HEK293 (cell line): ENCODE data around the gene KCTD19.

ENCODE experiments used
- CTCF ChIA-PET: fragments of 350-600 bp; formaldehyde crosslinking; extraction: SDS; loops from one replicate; lab custom pipeline; 2021; ENCODE audit warnings: antibody characterized with exemption; lab: Yijun Ruan, JAX
- POLR2A ChIA-PET: fragments of 300-600 bp; formaldehyde crosslinking; extraction: SDS; loops from one replicate; lab custom pipeline; 2020; ENCODE audit warnings: antibody characterized with exemption, inconsistent platforms; lab: Yijun Ruan, JAX
- H3K27ac ChIP-seq: fragments of 200-500 bp; sonication (Bioruptor generic); 2 replicates; pipeline ENCODE4 v1.5.1; 2014; ENCODE audit warnings: low read depth, low read length, control low read depth, inconsistent platforms; ENCODE audit errors: extremely low read depth
- H3K36me3 ChIP-seq, 2 experiments: fragments of 200-500 bp in 1 of 2; sonication (Bioruptor generic) in 1 of 2; 1 replicate in 1 of 2; 2 replicates in 1 of 2; pipeline ENCODE4 v1.5.1; 2014 to 2017; ENCODE audit warnings: inconsistent platforms in 2 of 2, low read length in 2 of 2; ENCODE audit not compliant: control insufficient read depth in 2 of 2, insufficient read depth in 1 of 2
- H3K4me1 ChIP-seq: fragments of 200-500 bp; sonication (Bioruptor generic); 2 replicates; pipeline ENCODE4 v1.5.1; 2014; ENCODE audit warnings: mild to moderate bottlenecking, low read length, inconsistent platforms; ENCODE audit not compliant: control insufficient read depth, insufficient read depth
- H3K4me3 ChIP-seq: 2 replicates; pipeline ENCODE4 v1.5.1; 2011; ENCODE audit warnings: low read depth, mild to moderate bottlenecking, control low read depth, low read length, moderate library complexity
- H3K9me3 ChIP-seq: fragments of 200-500 bp; sonication (Bioruptor generic); 2 replicates; pipeline ENCODE4 v1.5.1; 2014; ENCODE audit warnings: low read depth, low read length, inconsistent platforms; ENCODE audit not compliant: control insufficient read depth, insufficient read depth
- FEZF1 ChIP-seq: fragments of 450-650 bp; formaldehyde crosslinking; IDR thresholded peaks from 2 replicates; pipeline ENCODE4 v1.5.1; 2016; ENCODE audit warnings: missing biosample characterization, missing genetic modification characterization
- GFI1B ChIP-seq: fragments of 450-650 bp; formaldehyde crosslinking; IDR thresholded peaks from 2 replicates; pipeline ENCODE4 v1.5.1; 2016; ENCODE audit warnings: missing biosample characterization, missing genetic modification characterization
- GLIS1 ChIP-seq: fragments of 450-650 bp; formaldehyde crosslinking; IDR thresholded peaks from 2 replicates; pipeline ENCODE4 v1.5.1; 2016; ENCODE audit warnings: missing biosample characterization, missing genetic modification characterization
- IKZF3 ChIP-seq: fragments of 450-650 bp; IDR thresholded peaks from 2 replicates; pipeline ENCODE4 v1.5.0; 2018; ENCODE audit warnings: missing biosample characterization, mild to moderate bottlenecking, missing genetic modification characterization, moderate library complexity
- ZBTB48 ChIP-seq: fragments of 450-650 bp; formaldehyde crosslinking; IDR thresholded peaks from 2 replicates; pipeline ENCODE4 v1.5.1; 2016; ENCODE audit warnings: missing biosample characterization, missing genetic modification characterization
- ZFP3 ChIP-seq: fragments of 450-650 bp; formaldehyde crosslinking; IDR thresholded peaks from 2 replicates; pipeline ENCODE4 v1.5.1; 2016; ENCODE audit warnings: low read depth, missing biosample characterization, missing genetic modification characterization
- ZNF140 ChIP-seq: fragments of 450-650 bp; formaldehyde crosslinking; IDR thresholded peaks from 2 replicates; pipeline ENCODE4 v1.5.1; 2016; ENCODE audit warnings: missing biosample characterization, missing genetic modification characterization
- ZNF221 ChIP-seq: fragments of 450-650 bp; formaldehyde crosslinking; IDR thresholded peaks from 2 replicates; pipeline ENCODE4 v1.5.1; 2017; ENCODE audit warnings: missing biosample characterization, missing genetic modification characterization, borderline replicate concordance
- ZNF394 ChIP-seq: fragments of 450-650 bp; formaldehyde crosslinking; IDR thresholded peaks from 2 replicates; pipeline ENCODE4 v1.5.1; 2016; ENCODE audit warnings: missing biosample characterization, missing genetic modification characterization, mild to moderate bottlenecking, moderate library complexity, borderline replicate concordance
- ZNF791 ChIP-seq: fragments of 450-650 bp; formaldehyde crosslinking; IDR thresholded peaks from 2 replicates; pipeline ENCODE4 v1.5.1; 2016; ENCODE audit warnings: missing biosample characterization, missing genetic modification characterization
- TF ChIP-seq, protein P1 (sequence below): fragments of 450-650 bp; formaldehyde crosslinking; IDR thresholded peaks from 2 replicates; pipeline ENCODE4 v1.5.1; 2017; ENCODE audit warnings: missing biosample characterization, missing genetic modification characterization
- TF ChIP-seq, protein P2 (sequence below): fragments of 450-650 bp; formaldehyde crosslinking; IDR thresholded peaks from 2 replicates; pipeline ENCODE4 v1.5.1; 2016; ENCODE audit warnings: missing biosample characterization, missing genetic modification characterization
- TF ChIP-seq, protein P3 (sequence below): fragments of 450-650 bp; IDR thresholded peaks from 2 replicates; pipeline ENCODE4 v1.5.1; 2018; ENCODE audit warnings: missing biosample characterization, missing genetic modification characterization
- TF ChIP-seq, protein P4 (sequence below): fragments of 450-650 bp; formaldehyde crosslinking; IDR thresholded peaks from 2 replicates; pipeline ENCODE4 v1.5.1; 2017; ENCODE audit warnings: missing biosample characterization, missing genetic modification characterization
- TF ChIP-seq, protein P5 (sequence below): fragments of 450-650 bp; formaldehyde crosslinking; IDR thresholded peaks from 2 replicates; pipeline ENCODE4 v1.5.1; 2016; ENCODE audit warnings: missing biosample characterization, missing genetic modification characterization, low read depth
- TF ChIP-seq, protein P6 (sequence below): fragments of 450-650 bp; formaldehyde crosslinking; IDR thresholded peaks from 2 replicates; pipeline ENCODE4 v1.5.1; 2016; ENCODE audit warnings: missing biosample characterization, missing genetic modification characterization

Gene KCTD19

DNA sequence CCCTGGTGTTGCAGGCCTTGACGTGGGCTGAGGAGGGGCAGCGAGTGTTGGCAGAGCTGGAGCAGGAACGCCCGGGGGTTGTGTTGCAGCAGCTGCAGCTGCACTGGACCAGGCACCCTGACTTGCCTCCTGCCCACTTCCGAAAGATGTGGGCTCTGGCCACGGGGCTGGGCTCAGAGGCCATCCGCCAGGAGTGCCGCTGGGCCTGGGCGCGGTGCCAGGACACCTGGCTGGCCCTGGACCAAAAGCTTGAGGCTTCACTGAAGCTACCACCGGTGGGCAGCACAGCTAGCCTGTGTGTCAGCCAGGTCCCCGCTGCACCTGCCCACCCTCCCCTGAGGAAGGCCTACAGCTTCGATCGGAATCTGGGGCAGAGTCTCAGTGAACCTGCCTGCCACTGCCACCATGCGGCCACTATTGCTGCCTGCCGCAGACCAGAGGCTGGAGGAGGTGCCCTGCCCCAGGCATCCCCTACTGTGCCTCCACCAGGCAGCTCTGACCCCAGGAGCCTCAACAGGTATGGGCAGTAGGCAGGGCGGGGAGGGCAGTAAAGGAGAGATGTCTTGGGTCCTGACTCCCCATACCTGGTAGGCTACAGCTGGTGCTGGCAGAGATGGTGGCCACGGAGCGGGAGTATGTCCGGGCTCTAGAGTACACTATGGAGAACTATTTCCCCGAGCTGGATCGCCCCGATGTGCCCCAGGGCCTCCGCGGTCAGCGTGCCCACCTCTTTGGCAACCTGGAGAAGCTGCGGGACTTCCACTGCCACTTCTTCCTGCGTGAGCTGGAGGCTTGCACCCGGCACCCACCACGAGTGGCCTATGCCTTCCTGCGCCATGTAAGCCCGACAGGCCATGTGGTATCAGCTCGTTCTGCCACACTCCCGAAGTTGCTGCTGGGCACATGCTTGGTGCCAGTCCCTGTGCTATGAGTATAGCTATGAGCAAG, 41.6 kb downstream of the KCTD19 start (continued):
- TF ChIP-seq, protein P1, sequence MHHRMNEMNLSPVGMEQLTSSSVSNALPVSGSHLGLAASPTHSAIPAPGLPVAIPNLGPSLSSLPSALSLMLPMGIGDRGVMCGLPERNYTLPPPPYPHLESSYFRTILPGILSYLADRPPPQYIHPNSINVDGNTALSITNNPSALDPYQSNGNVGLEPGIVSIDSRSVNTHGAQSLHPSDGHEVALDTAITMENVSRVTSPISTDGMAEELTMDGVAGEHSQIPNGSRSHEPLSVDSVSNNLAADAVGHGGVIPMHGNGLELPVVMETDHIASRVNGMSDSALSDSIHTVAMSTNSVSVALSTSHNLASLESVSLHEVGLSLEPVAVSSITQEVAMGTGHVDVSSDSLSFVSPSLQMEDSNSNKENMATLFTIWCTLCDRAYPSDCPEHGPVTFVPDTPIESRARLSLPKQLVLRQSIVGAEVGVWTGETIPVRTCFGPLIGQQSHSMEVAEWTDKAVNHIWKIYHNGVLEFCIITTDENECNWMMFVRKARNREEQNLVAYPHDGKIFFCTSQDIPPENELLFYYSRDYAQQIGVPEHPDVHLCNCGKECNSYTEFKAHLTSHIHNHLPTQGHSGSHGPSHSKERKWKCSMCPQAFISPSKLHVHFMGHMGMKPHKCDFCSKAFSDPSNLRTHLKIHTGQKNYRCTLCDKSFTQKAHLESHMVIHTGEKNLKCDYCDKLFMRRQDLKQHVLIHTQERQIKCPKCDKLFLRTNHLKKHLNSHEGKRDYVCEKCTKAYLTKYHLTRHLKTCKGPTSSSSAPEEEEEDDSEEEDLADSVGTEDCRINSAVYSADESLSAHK (tag by site-specific recombination) = no peak
- TF ChIP-seq ZBTB48 (tag by site-specific recombination) = no peak
- TF ChIP-seq ZNF221 (tag by site-specific recombination) = no peak
- TF ChIP-seq, protein P2, sequence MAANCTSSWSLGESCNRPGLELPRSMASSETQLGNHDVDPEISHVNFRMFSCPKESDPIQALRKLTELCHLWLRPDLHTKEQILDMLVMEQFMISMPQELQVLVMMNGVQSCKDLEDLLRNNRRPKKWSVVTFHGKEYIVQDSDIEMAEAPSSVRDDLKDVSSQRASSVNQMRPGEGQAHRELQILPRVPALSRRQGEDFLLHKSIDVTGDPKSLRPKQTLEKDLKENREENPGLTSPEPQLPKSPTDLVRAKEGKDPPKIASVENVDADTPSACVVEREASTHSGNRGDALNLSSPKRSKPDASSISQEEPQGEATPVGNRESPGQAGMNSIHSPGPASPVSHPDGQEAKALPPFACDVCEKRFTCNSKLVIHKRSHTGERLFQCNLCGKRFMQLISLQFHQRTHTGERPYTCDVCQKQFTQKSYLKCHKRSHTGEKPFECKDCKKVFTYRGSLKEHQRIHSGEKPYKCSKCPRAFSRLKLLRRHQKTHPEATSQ (tag by site-specific recombination) = no peak
- TF ChIP-seq IKZF3 = no peak
- TF ChIP-seq, all 188 proteins: peak for 2

DNA sequence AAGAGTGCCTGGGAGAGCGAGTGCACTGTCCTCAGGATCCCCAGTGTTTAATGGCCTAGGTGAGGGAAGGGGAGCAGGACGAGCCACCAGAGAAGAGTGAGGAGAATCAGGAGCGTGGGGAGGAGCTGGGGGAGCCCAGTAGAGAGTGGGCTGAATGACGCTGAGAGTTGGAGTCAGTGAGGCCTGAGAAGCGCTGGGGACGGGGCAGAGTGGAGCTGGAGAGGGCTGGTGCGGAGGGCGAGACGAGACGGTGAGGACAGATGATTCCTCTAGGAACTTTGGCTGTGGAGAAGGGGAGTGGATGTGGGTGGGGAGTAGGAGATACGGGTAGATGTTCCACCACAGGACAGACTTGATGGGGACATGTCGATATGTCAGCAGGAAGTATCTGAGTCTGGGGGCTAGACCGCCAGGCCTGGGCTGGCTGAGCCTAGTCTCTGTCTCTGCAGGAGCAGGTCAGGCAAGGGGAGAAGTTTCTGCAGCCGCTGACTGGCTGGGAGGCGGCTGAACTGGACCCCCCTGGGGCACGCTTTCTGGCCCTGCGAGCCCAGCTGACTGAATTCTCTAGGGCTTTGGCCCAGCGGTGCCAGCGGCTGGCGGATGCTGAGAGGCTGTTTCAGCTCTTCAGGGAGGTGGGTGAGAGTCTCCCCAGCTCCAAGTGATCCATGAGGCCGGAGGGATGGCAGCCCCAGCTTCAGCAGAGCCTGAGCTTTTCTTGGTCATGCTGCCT, 42.5 kb downstream of the KCTD19 start:
- POLR2A ChIA-PET = interaction anchor here (0.5 kb wide), 2 partner anchors 36 to 138 kb away, joined by 3 to 5 read pairs; no protein-coding TSS in a partner anchor
- CTCF ChIA-PET = interaction anchor here (0.6 to 3.8 kb wide), 19 partner anchors 9 to 1651 kb away, joined by 3 to 26 read pairs (median 4); partner anchors contain the start of genes KCTD19, LRRC36 and SLC9A5
- H3K4me1 ChIP-seq = no peaks in the 10 kb centered on the region
- no peak overlapping the region for H3K27ac ChIP-seq
- peaks cover 0 to 44% of the 10 kb centered on the region in 2 experiments; a peak in 1 of 3 replicates for H3K36me3 ChIP-seq
- H3K4me3 ChIP-seq = no peak overlapping the region
- TF ChIP-seq FEZF1 (tag by site-specific recombination) = no peak
- TF ChIP-seq ZNF394 (tag by site-specific recombination) = peak; percentile 44; the same call in 1 of the 2 replicates
- TF ChIP-seq GLIS1 (tag by site-specific recombination) = peak; percentile 66
- TF ChIP-seq, protein P3, sequence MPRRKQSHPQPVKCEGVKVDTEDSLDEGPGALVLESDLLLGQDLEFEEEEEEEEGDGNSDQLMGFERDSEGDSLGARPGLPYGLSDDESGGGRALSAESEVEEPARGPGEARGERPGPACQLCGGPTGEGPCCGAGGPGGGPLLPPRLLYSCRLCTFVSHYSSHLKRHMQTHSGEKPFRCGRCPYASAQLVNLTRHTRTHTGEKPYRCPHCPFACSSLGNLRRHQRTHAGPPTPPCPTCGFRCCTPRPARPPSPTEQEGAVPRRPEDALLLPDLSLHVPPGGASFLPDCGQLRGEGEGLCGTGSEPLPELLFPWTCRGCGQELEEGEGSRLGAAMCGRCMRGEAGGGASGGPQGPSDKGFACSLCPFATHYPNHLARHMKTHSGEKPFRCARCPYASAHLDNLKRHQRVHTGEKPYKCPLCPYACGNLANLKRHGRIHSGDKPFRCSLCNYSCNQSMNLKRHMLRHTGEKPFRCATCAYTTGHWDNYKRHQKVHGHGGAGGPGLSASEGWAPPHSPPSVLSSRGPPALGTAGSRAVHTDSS = no peak
- H3K9me3 ChIP-seq = no peaks in the 10 kb centered on the region

DNA sequence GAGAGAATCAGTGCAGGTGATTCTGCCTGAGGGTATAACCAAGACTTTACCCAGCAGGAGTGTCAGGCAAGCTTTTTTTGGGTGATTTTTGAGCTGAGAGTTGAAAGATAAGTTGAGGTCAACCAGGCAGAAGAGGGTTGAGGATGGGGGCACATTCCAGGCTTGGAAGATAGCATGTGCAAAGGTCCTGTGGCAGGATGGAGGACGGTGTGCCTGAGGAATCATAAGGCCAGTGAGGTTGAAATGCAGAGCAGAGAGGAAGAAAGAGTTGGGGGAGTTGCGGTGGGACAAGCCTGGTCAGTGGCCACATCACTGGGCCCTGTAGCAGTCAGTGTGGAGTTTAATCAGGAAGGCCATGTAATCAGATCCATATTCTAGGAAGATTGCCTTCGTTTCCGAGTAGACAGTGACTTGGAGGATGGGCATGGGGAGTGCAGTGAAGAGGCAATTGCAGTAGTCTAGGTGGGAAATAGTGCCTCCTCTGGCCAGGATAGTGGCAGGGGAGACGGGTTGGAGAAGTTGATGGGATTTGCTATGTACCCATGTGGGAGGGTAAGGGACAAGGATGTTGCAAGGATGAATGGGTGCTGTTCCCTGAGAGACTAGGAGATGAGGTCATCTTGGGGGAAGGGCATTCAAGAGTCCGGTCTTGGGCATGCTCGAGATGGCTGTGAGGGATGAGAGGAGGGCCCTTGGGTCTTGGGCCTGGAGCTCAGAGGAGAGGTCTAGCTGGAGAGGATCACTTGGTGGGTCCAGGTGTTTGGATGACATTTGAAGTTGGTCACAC, 43.3 kb downstream of the KCTD19 start:
- CTCF ChIA-PET = interaction anchor here (1.0 to 3.8 kb wide), 6 partner anchors 11 to 43 kb away, joined by 4 to 26 read pairs (median 12); partner anchors contain the start of genes KCTD19 and LRRC36
- Histone ChIP-seq H3K4me3 (no peak overlapping the region), H3K4me1 (no peaks in the 10 kb centered on the region), H3K36me3 (peaks cover 0 to 44% of the 10 kb centered on the region in 2 experiments; a peak in 1 of 3 replicates), H3K9me3 (no peaks in the 10 kb centered on the region), H3K27ac (no peak overlapping the region)
- POLR2A ChIA-PET = interaction anchor here (0.5 kb wide), 1 partner anchor 139 kb away, joined by 5 read pairs; no protein-coding TSS in a partner anchor
- TF ChIP-seq, protein P4, sequence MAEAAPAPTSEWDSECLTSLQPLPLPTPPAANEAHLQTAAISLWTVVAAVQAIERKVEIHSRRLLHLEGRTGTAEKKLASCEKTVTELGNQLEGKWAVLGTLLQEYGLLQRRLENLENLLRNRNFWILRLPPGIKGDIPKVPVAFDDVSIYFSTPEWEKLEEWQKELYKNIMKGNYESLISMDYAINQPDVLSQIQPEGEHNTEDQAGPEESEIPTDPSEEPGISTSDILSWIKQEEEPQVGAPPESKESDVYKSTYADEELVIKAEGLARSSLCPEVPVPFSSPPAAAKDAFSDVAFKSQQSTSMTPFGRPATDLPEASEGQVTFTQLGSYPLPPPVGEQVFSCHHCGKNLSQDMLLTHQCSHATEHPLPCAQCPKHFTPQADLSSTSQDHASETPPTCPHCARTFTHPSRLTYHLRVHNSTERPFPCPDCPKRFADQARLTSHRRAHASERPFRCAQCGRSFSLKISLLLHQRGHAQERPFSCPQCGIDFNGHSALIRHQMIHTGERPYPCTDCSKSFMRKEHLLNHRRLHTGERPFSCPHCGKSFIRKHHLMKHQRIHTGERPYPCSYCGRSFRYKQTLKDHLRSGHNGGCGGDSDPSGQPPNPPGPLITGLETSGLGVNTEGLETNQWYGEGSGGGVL (tag by site-specific recombination) = 0 out of 2 replicates have a peak, but pooled peaks have one; percentile 9
- TF ChIP-seq ZFP3 (tag by site-specific recombination) (no peak), GFI1B (tag by site-specific recombination) (no peak), ZNF221 (tag by site-specific recombination) (no peak), ZNF140 (tag by site-specific recombination) (no peak), FEZF1 (tag by site-specific recombination) (no peak), ZNF791 (no peak)
- TF ChIP-seq, protein P5, sequence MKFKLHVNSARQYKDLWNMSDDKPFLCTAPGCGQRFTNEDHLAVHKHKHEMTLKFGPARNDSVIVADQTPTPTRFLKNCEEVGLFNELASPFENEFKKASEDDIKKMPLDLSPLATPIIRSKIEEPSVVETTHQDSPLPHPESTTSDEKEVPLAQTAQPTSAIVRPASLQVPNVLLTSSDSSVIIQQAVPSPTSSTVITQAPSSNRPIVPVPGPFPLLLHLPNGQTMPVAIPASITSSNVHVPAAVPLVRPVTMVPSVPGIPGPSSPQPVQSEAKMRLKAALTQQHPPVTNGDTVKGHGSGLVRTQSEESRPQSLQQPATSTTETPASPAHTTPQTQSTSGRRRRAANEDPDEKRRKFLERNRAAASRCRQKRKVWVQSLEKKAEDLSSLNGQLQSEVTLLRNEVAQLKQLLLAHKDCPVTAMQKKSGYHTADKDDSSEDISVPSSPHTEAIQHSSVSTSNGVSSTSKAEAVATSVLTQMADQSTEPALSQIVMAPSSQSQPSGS (tag by site-specific recombination) = peak; percentile 73
- TF ChIP-seq, protein P6, sequence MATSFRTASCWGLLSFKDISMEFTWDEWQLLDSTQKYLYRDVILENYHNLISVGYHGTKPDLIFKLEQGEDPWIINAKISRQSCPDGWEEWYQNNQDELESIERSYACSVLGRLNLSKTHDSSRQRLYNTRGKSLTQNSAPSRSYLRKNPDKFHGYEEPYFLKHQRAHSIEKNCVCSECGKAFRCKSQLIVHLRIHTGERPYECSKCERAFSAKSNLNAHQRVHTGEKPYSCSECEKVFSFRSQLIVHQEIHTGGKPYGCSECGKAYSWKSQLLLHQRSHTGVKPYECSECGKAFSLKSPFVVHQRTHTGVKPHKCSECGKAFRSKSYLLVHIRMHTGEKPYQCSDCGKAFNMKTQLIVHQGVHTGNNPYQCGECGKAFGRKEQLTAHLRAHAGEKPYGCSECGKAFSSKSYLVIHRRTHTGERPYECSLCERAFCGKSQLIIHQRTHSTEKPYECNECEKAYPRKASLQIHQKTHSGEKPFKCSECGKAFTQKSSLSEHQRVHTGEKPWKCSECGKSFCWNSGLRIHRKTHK = no peak
